Osteoblast (primary cell): ENCODE results near the gene LITAF. TPM values are rescaled to one million over a fixed set of nuclear protein-coding genes. Genes with fewer than 3 reads are reported as not detected.

Experiments used
- DNase-seq: peaks from one replicate; pipeline ENCODE4 v3.0.0; 2011; ENCODE audit warnings: low spot score, mixed read lengths; ENCODE audit not compliant: insufficient read length; ENCODE audit errors: missing footprints
- H2AFZ ChIP-seq: 2 replicates; pipeline ENCODE4 v1.6.0; 2011; ENCODE audit warnings: mild to moderate bottlenecking, low read length
- H3K27ac ChIP-seq: 2 replicates; pipeline ENCODE4 v1.5.1; 2011; ENCODE audit warnings: mild to moderate bottlenecking, low read depth, low read length, moderate library complexity
- H3K27me3 ChIP-seq: 2 replicates; pipeline ENCODE4 v1.6.0; 2012; ENCODE audit warnings: mild to moderate bottlenecking, control low read depth, inconsistent platforms, low read length, moderate library complexity; ENCODE audit not compliant: insufficient read depth
- H3K36me3 ChIP-seq: 2 replicates; pipeline ENCODE4 v1.5.1; 2011; ENCODE audit warnings: mild to moderate bottlenecking, low read length, control low read depth, moderate library complexity; ENCODE audit not compliant: insufficient read depth
- H3K4me1 ChIP-seq: 2 replicates; pipeline ENCODE4 v1.5.1; 2011; ENCODE audit warnings: mild to moderate bottlenecking, low read length, control low read depth, moderate library complexity; ENCODE audit not compliant: insufficient read depth
- H3K4me2 ChIP-seq: 2 replicates; pipeline ENCODE4 v1.6.0; 2011; ENCODE audit warnings: mild to moderate bottlenecking, low read length; ENCODE audit not compliant: insufficient read depth
- H3K4me3 ChIP-seq: fragments of 200-600 bp; sonication (generic); 3 replicates; pipeline ENCODE4 v1.5.1; 2012; ENCODE audit warnings: mild to moderate bottlenecking, low read length, inconsistent platforms; ENCODE audit not compliant: insufficient read depth
- H3K79me2 ChIP-seq: 2 replicates; pipeline ENCODE4 v1.6.0; 2012; ENCODE audit warnings: mild to moderate bottlenecking, low read length, control low read depth, inconsistent platforms; ENCODE audit not compliant: insufficient read depth
- H3K9me3 ChIP-seq: 2 replicates; pipeline ENCODE4 v1.5.1; 2011; ENCODE audit warnings: low read depth, low read length, control low read depth
- H4K20me1 ChIP-seq: 2 replicates; pipeline ENCODE4 v1.6.0; 2012; ENCODE audit warnings: mild to moderate bottlenecking, low read length, control low read depth; ENCODE audit not compliant: insufficient read depth
- CTCF ChIP-seq: IDR thresholded peaks from 2 replicates; pipeline ENCODE4 v1.5.1; 2011; ENCODE audit warnings: mild to moderate bottlenecking, low read depth, low read length, moderate library complexity; ENCODE audit errors: extremely low read depth
- total RNA-seq: library from RNA; depleted of rRNA; stranded (reverse); fragments of >200 nt; gene quantifications from 2 replicates; pipeline ENCODE4 v1.2.3, GENCODE V29; 2012

The LITAF gene
- total RNA-seq, 1 donor: 33.3 TPM

- peak overlapping the region; percentile 48 for H2AFZ ChIP-seq
- TF ChIP-seq CTCF: no peak
- no peaks in the 10 kb centered on the region for H3K27me3 ChIP-seq
- DNase-seq: peak; percentile 84
- peaks cover 53% of the 10 kb centered on the region for H3K79me2 ChIP-seq
- peak overlapping the region; percentile 87 for H3K4me2 ChIP-seq
- H3K36me3 ChIP-seq: no peaks in the 10 kb centered on the region
- peak overlapping the region; percentile 77 for H3K4me3 ChIP-seq
- H3K9me3 ChIP-seq: peaks cover 2% of the 10 kb centered on the region
- H3K27ac ChIP-seq: peak overlapping the region; percentile 67
- peaks cover 28% of the 10 kb centered on the region for H4K20me1 ChIP-seq
- peaks cover 30% of the 10 kb centered on the region for H3K4me1 ChIP-seq
Observed at GRCh38 chr16:11585460-11586377, 1.0 kb downstream of the LITAF start.

GRCh38 chr16:11583889-11584565, 2.7 kb downstream of the LITAF start:
- TF ChIP-seq CTCF: no peak
- Histone ChIP-seq H3K4me1 (peaks cover 30% of the 10 kb centered on the region), H3K9me3 (peaks cover 2% of the 10 kb centered on the region), H3K79me2 (peaks cover 66% of the 10 kb centered on the region), H3K4me3 (no peak overlapping the region), H4K20me1 (peaks cover 31% of the 10 kb centered on the region), H3K4me2 (peak overlapping the region; percentile 19), H3K36me3 (no peaks in the 10 kb centered on the region), H3K27ac (no peak overlapping the region), H3K27me3 (no peaks in the 10 kb centered on the region), H2AFZ (no peak overlapping the region)
- no peak for DNase-seq

- Histone ChIP-seq H3K27ac (no peak overlapping the region), H2AFZ (no peak overlapping the region), H3K4me1 (peaks cover 30% of the 10 kb centered on the region), H4K20me1 (peaks cover 36% of the 10 kb centered on the region), H3K4me2 (peak overlapping the region; percentile 14), H3K27me3 (no peaks in the 10 kb centered on the region), H3K79me2 (peaks cover 71% of the 10 kb centered on the region), H3K4me3 (no peak overlapping the region), H3K36me3 (no peaks in the 10 kb centered on the region), H3K9me3 (peaks cover 2% of the 10 kb centered on the region)
- DNase-seq: peak; percentile 86
- no peak for TF ChIP-seq CTCF
Observed at GRCh38 chr16:11583166-11583565, 3.6 kb downstream of the LITAF start.
